NCI-H524 (cell line): ENCODE measurements around the gene MAPK11.

Experiments
- DNase-seq, 2 experiments: peaks; one replicate each; lab custom pipeline; 2025; lab: John Stamatoyannopoulos, UW

MAPK11 gene

GRCh38 chr22:50260801-50261614 is 9.2 kb downstream of the MAPK11 start:
- peak in 1 of 2 experiments; percentile 59 for DNase-seq

GRCh38 chr22:50260434-50260800 is 9.8 kb downstream of the MAPK11 start:
- DNase-seq = no peak

- DNase-seq = no peak
Measured at GRCh38 chr22:50259302-50259701, 10.9 kb downstream of the MAPK11 start.

GRCh38 chr22:50258361-50259292 is 11.6 kb downstream of the MAPK11 start:
- DNase-seq = no peak

- no peak for DNase-seq
Measured at GRCh38 chr22:50257451-50258360, 12.5 kb downstream of the MAPK11 start.

GRCh38 chr22:50257041-50257440 is 13.1 kb downstream of the MAPK11 start:
- no peak for DNase-seq

- DNase-seq = no peak
Measured at GRCh38 chr22:50256258-50256862, 13.8 kb downstream of the MAPK11 start.

GRCh38 chr22:50255607-50256006 is 14.6 kb downstream of the MAPK11 start:
- no peak for DNase-seq

GRCh38 chr22:50255099-50255498 is 15.1 kb downstream of the MAPK11 start:
- DNase-seq = no peak

GRCh38 chr22:50253941-50254340 is 16.2 kb downstream of the MAPK11 start:
- no peak for DNase-seq

GRCh38 chr22:50253046-50253915 is 16.9 kb downstream of the MAPK11 start:
- DNase-seq = no peak

GRCh38 chr22:50252082-50253045 is 17.8 kb downstream of the MAPK11 start:
- DNase-seq = peak in 1 of 2 experiments; percentile 59

GRCh38 chr22:50251477-50252081 is 18.6 kb downstream of the MAPK11 start:
- no peak for DNase-seq

- DNase-seq = peak in 1 of 2 experiments; percentile 57
Measured at GRCh38 chr22:50250555-50251476, 19.4 kb downstream of the MAPK11 start, which contains the start of gene HDAC10. HDAC10 (minus strand) TSS chr22:50251265; CDS start chr22:50251032, 233 bp downstream.

GRCh38 chr22:50250249-50250554 is 20.0 kb downstream of the MAPK11 start:
- DNase-seq = no peak

GRCh38 chr22:50249341-50250248 is 20.6 kb downstream of the MAPK11 start:
- no peak for DNase-seq
